ENCODE results near the gene PPP2R2C.

GRCh38 chr4:6495736-6496135 is 23.3 kb upstream of the PPP2R2C start:
- TF ChIP-seq, protein P1, sequence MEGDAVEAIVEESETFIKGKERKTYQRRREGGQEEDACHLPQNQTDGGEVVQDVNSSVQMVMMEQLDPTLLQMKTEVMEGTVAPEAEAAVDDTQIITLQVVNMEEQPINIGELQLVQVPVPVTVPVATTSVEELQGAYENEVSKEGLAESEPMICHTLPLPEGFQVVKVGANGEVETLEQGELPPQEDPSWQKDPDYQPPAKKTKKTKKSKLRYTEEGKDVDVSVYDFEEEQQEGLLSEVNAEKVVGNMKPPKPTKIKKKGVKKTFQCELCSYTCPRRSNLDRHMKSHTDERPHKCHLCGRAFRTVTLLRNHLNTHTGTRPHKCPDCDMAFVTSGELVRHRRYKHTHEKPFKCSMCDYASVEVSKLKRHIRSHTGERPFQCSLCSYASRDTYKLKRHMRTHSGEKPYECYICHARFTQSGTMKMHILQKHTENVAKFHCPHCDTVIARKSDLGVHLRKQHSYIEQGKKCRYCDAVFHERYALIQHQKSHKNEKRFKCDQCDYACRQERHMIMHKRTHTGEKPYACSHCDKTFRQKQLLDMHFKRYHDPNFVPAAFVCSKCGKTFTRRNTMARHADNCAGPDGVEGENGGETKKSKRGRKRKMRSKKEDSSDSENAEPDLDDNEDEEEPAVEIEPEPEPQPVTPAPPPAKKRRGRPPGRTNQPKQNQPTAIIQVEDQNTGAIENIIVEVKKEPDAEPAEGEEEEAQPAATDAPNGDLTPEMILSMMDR (IDR thresholded peaks at IDR 0.05; ENCODE audit: poor library complexity, severe bottlenecking): no peak
- TF ChIP-seq REST (IDR thresholded peaks at IDR 0.05; ENCODE audit: borderline replicate concordance) (no peak), EP300 (conservative IDR thresholded peaks at IDR 0.05; ENCODE audit: poor library complexity, severe bottlenecking) (no peak), SMC3 (conservative IDR thresholded peaks at IDR 0.05; ENCODE audit: poor library complexity) (no peak), POLR2AphosphoS5 (IDR thresholded peaks at IDR 0.05) (no peak), RAD21 (conservative IDR thresholded peaks at IDR 0.05) (no peak), EZH2 (IDR thresholded peaks at IDR 0.05; ENCODE audit: borderline replicate concordance, insufficient read depth, low read length, poor library complexity, severe bottlenecking) (no peak), TAF1 (IDR thresholded peaks at IDR 0.05; ENCODE audit: low read depth) (no peak), MXI1 (conservative IDR thresholded peaks at IDR 0.05; ENCODE audit: poor library complexity, severe bottlenecking) (no peak)
